DOHH2 (cell line): ENCODE data around the gene GATAD1.

ENCODE experiments used
- EZH2phosphoT487 ChIP-seq: fragments of 200-600 bp; sonication (generic); IDR thresholded peaks from 2 replicates; pipeline ENCODE4 v1.6.1; 2017; ENCODE audit warnings: borderline replicate concordance, mild to moderate bottlenecking, antibody characterized with exemption, low read length, moderate library complexity, mixed read lengths
- TF ChIP-seq, protein P1 (sequence below): fragments of 200-600 bp; sonication (generic); IDR thresholded peaks from one replicate; pipeline ENCODE4 v1.5.1; 2014; ENCODE audit warnings: antibody characterized with exemption, mild to moderate bottlenecking, low read depth, low read length; ENCODE audit not compliant: poor library complexity, severe bottlenecking

DNA sequence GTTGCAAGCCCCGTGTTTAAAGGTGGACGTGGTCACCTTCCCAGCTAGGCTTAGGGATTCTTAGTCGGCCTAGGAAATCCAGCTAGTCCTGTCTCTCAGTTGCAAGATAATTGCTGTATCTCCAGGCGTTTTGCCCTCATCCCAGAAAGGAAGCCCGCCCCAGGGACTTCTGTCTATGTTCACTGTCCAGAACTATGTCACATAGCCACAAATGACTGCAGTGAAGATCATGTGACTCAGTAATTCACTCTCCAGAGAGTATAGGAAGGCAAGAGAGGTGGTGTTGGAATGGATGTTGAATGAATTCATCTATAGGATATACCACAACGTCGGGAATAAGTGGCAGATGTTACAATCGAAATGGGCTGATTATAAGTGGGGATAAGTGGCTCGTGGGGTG lies 30.8 kb downstream of the GATAD1 start:
- TF ChIP-seq, protein P1, sequence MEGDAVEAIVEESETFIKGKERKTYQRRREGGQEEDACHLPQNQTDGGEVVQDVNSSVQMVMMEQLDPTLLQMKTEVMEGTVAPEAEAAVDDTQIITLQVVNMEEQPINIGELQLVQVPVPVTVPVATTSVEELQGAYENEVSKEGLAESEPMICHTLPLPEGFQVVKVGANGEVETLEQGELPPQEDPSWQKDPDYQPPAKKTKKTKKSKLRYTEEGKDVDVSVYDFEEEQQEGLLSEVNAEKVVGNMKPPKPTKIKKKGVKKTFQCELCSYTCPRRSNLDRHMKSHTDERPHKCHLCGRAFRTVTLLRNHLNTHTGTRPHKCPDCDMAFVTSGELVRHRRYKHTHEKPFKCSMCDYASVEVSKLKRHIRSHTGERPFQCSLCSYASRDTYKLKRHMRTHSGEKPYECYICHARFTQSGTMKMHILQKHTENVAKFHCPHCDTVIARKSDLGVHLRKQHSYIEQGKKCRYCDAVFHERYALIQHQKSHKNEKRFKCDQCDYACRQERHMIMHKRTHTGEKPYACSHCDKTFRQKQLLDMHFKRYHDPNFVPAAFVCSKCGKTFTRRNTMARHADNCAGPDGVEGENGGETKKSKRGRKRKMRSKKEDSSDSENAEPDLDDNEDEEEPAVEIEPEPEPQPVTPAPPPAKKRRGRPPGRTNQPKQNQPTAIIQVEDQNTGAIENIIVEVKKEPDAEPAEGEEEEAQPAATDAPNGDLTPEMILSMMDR: no peak
- no peak for TF ChIP-seq EZH2phosphoT487
